Measurements from ENCODE around the gene LRRC8B.

- no peak for TF ChIP-seq CTCF (conservative IDR thresholded peaks at IDR 0.05; ENCODE audit: low read length)
- no peak for TF ChIP-seq EZH2phosphoT487 (IDR thresholded peaks at IDR 0.05; ENCODE audit: borderline replicate concordance)
Observed at GRCh38 chr1:89502042-89502441, 22.6 kb upstream of the LRRC8B start.

Measured in Loucy (cell line).